Transverse colon (tissue), 4 donors: ENCODE measurements around the gene SSBP2. TPM values are rescaled to one million over a fixed set of nuclear protein-coding genes. Genes with fewer than 3 reads are reported as not detected.

ENCODE experiments used
- DNase-seq: peaks from one replicate; pipeline ENCODE4 v3.0.0-alpha.2; 2019
- H3K27ac ChIP-seq, 4 donors: fragments of 200-600 bp; sonication (generic); 2 replicates each; pipeline ENCODE4 v1.5.1; 2016 to 2018; ENCODE audit warnings: inconsistent platforms in 4 of 4
- H3K27me3 ChIP-seq: fragments of 200-600 bp; sonication (generic); 2 replicates; pipeline ENCODE4 v1.5.1; 2017; ENCODE audit warnings: inconsistent platforms
- H3K36me3 ChIP-seq, 4 donors: fragments of 200-600 bp; sonication (generic); 2 replicates each; pipeline ENCODE4 v1.5.1; 2017 to 2019; ENCODE audit warnings: inconsistent platforms in 4 of 4
- H3K4me1 ChIP-seq, 4 donors: fragments of 200-600 bp; sonication (generic); 2 replicates each; pipeline ENCODE4 v1.5.1; 2017 to 2020; ENCODE audit warnings: inconsistent platforms in 4 of 4
- H3K4me3 ChIP-seq, 4 donors: fragments of 200-600 bp; sonication (generic); 1 replicate in 1 of 4; 2 replicates in 3 of 4; pipeline versions ENCODE4 v1.5.1 to v1.6.1; 2017 to 2019; ENCODE audit warnings: inconsistent platforms in 4 of 4
- H3K9me3 ChIP-seq, 2 donors: fragments of 200-600 bp; sonication (generic); 2 replicates each; pipeline ENCODE4 v1.5.1; 2017 to 2019; ENCODE audit warnings: inconsistent platforms in 2 of 2
- EP300 ChIP-seq: sonication (generic); formaldehyde crosslinking; IDR thresholded peaks from one replicate; pipeline ENCODE4 v1.6.1; 2017; ENCODE audit warnings: antibody characterized with exemption, low read depth
- POLR2A ChIP-seq: fragments of 450-650 bp; IDR thresholded peaks from one replicate; pipeline ENCODE4 v1.6.1; 2016; ENCODE audit warnings: antibody characterized with exemption, mild to moderate bottlenecking, moderate library complexity
- POLR2AphosphoS5 ChIP-seq, 3 donors: sonication (generic); formaldehyde crosslinking; IDR thresholded peaks; one replicate each; pipeline ENCODE4 v1.6.1; 2016; ENCODE audit warnings: antibody characterized with exemption in 3 of 3
- WGBS, 2 donors: methylation state at CpG; one replicate each; pipeline ENCODE4 v1.1.5; 2018; ENCODE audit warnings: low coverage in 1 of 2; 5-methylcytosine and 5-hydroxymethylcytosine counted together
- in situ Hi-C, 4 donors: fragments of 200-750 bp; cut with MboI; loops; one replicate each; pipeline versions ENCODE4 v1.15.0 to v1.15.1; 2017; ENCODE audit warnings: low sequenced_read_pairs in 3 of 4, low pct_ligation_motif_present in 1 of 4, low pct_unique_long_range_greater_than_20kb in 1 of 4
- intact Hi-C: fragments of 100-400 bp; cut with DNase I; formaldehyde crosslinking; loops from one replicate; pipeline ENCODE4 v1.15.1; 2023; ENCODE audit warnings: low total_unique reads
- total RNA-seq, 4 donors: library from RNA; depleted of rRNA; stranded (reverse); fragments of >200 nt; gene quantifications; one replicate each; pipeline ENCODE4 v1.1.0, GENCODE V29; 2016
- TF ChIP-seq, protein P1 (sequence below), 5 experiments: fragments of 200-600 bp in 3 of 5; fragments of 450-650 bp in 2 of 5; sonication (generic) in 3 of 5; IDR thresholded peaks; 1 replicate in 2 of 5; 2 replicates in 3 of 5; pipeline ENCODE4 v1.5.1; 2016 to 2017; ENCODE audit warnings: antibody characterized with exemption in 5 of 5, inconsistent platforms in 3 of 5, mild to moderate bottlenecking in 2 of 5, moderate library complexity in 1 of 5

Gene SSBP2
- total RNA-seq, 4 donors from 2014 or later: 22.8 to 50.4 (median 34.4) TPM

DNA sequence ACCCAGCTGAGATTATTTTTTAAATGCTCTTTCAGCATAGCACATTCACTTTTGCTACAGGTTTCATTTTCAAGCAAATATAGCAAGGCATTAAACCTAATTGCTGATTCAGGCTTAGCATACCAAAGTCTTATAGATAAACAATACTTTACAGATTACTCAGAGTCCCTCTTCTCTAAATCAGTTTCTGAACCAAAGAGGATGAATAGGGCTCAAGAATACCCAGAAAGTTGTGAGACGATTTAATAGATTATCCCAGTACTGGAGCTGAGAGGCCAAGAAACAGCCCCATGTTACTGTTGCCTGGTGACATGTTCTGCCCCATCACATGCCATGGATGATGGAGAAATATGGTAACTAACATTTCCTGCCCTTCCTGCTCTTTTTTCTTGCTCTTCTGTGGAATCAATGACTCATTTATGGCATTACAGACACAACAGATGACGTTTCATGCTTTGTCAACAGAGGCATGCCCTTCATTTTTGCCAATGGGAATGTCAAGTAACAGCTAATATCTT lies 18.1 kb upstream of the SSBP2 start:
- TF ChIP-seq POLR2AphosphoS5 (IDR thresholded peaks at IDR 0.05): no peak
- TF ChIP-seq EP300: no peak
- TF ChIP-seq, protein P1, sequence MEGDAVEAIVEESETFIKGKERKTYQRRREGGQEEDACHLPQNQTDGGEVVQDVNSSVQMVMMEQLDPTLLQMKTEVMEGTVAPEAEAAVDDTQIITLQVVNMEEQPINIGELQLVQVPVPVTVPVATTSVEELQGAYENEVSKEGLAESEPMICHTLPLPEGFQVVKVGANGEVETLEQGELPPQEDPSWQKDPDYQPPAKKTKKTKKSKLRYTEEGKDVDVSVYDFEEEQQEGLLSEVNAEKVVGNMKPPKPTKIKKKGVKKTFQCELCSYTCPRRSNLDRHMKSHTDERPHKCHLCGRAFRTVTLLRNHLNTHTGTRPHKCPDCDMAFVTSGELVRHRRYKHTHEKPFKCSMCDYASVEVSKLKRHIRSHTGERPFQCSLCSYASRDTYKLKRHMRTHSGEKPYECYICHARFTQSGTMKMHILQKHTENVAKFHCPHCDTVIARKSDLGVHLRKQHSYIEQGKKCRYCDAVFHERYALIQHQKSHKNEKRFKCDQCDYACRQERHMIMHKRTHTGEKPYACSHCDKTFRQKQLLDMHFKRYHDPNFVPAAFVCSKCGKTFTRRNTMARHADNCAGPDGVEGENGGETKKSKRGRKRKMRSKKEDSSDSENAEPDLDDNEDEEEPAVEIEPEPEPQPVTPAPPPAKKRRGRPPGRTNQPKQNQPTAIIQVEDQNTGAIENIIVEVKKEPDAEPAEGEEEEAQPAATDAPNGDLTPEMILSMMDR (IDR thresholded peaks at IDR 0.05): no peak
- TF ChIP-seq POLR2A: no peak
- WGBS, 2 donors: 55 to 56% methylated on average over 2 of the region's 2 CpGs

GRCh38 chr5:81767938-81768337 lies 17.0 kb upstream of the SSBP2 start:
- H3K4me1 ChIP-seq: no peaks in the 10 kb centered on the region
- in situ Hi-C loops: no loop called here
- TF ChIP-seq, protein P1 (IDR thresholded peaks at IDR 0.05): no peak
- TF ChIP-seq EP300 (no peak), POLR2AphosphoS5 (IDR thresholded peaks at IDR 0.05) (no peak), POLR2A (no peak)
- H3K36me3 ChIP-seq: no peaks in the 10 kb centered on the region
- H3K4me3 ChIP-seq: no peak overlapping the region
- no peaks in the 10 kb centered on the region for H3K27me3 ChIP-seq
- no peak for DNase-seq
- H3K27ac ChIP-seq: no peak overlapping the region
- intact Hi-C loops: no loop called here
- H3K9me3 ChIP-seq: no peaks in the 10 kb centered on the region
- WGBS, 2 donors: 67 to 78% methylated on average over 2 of the region's 2 CpGs

More for the DNA sequence above, 18.1 kb upstream of the SSBP2 start:
- intact Hi-C loops: no loop called here
- Histone ChIP-seq H3K27me3 (no peaks in the 10 kb centered on the region), H3K4me1 (no peaks in the 10 kb centered on the region), H3K9me3 (no peaks in the 10 kb centered on the region), H3K4me3 (no peak overlapping the region), H3K36me3 (no peaks in the 10 kb centered on the region), H3K27ac (no peak overlapping the region)
- in situ Hi-C loops: no loop called here
- DNase-seq: no peak

DNA sequence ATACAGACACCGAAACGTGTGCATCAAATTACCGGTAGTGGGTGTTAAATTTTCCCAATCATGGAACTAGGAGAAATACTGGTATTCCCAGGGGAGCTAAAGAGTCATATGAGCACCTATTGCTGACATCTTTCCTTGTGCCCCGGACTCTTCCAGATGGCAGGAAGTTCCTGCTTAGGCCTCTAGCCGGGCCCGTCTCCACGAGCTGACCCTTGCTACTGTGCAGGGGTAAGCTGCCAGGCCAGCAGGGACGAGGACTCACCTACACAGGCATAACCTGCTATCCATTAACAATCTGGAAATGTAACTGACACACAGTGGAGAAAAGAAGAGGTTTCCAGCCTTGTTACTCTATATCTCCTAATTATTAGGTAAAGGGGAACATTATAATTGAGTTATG lies 16.2 kb upstream of the SSBP2 start:
- Histone ChIP-seq H3K36me3 (no peaks in the 10 kb centered on the region), H3K4me1 (no peaks in the 10 kb centered on the region), H3K27me3 (no peaks in the 10 kb centered on the region), H3K9me3 (no peaks in the 10 kb centered on the region), H3K4me3 (no peak overlapping the region), H3K27ac (no peak overlapping the region)
- intact Hi-C loops (no loop called here), in situ Hi-C loops (no loop called here)
- WGBS, 2 donors: 67 to 91% methylated on average over 1 to 8 of the region's 8 CpGs
- TF ChIP-seq, protein P1 (IDR thresholded peaks at IDR 0.05): no peak
- TF ChIP-seq POLR2AphosphoS5 (IDR thresholded peaks at IDR 0.05) (no peak), EP300 (no peak), POLR2A (no peak)
- no peak for DNase-seq

- no peaks in the 10 kb centered on the region for H3K9me3 ChIP-seq
- no peak overlapping the region for H3K4me3 ChIP-seq
- in situ Hi-C loops: no loop called here
- H3K27me3 ChIP-seq: no peaks in the 10 kb centered on the region
- no peaks in the 10 kb centered on the region for H3K4me1 ChIP-seq
- no peaks in the 10 kb centered on the region for H3K36me3 ChIP-seq
- TF ChIP-seq POLR2AphosphoS5 (IDR thresholded peaks at IDR 0.05) (no peak), EP300 (no peak), POLR2A (no peak)
- TF ChIP-seq, protein P1 (IDR thresholded peaks at IDR 0.05): no peak
- no peak for DNase-seq
- H3K27ac ChIP-seq: no peak overlapping the region
- 93 to 98% methylated on average over 4 to 7 of the region's 7 CpGs for WGBS, 2 donors
- intact Hi-C loops: no loop called here
Observed at GRCh38 chr5:81766611-81767010, 15.7 kb upstream of the SSBP2 start.
